ENCODE results near the gene ASB6.
A peak's percentile ranks its signal among the peaks of the same experiment; 100 is the strongest.

The ASB6 gene

DNA sequence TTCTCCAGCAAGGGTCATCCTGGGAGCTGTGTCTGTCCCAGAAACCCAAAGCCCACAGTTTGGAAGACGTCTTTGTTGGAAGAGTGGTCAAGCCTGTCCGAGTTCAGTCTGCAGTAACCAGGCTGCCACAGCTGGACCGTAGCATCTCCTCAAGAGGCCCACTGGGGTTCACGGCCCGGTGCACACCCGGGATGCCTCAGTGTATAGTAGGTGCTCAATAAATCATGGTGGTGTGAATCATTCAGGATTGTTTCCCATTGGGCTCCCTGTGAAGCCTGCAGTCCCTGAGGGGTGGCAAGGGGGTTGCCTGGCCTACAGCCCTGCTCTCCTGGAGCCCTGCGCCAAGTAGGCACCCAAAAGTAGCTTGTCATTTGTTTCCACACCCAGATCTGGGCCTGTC lies 13.2 kb upstream of the ASB6 start:
- Histone ChIP-seq H2AK5ac (ENCODE audit: low read length, severe bottlenecking) (no peak overlapping the region), H3K4me1 (ENCODE audit: control insufficient read depth, insufficient read depth, low read depth, low read length) (peaks cover 26% of the 10 kb centered on the region), H2BK15ac (ENCODE audit: low read depth, poor library complexity, severe bottlenecking) (no peak overlapping the region), H3K27ac (ENCODE audit: low read length, poor library complexity, severe bottlenecking) (no peak overlapping the region), H3K27me3 (ENCODE audit: control insufficient read depth in 1 of 2, insufficient read depth in 1 of 2, low read length in 2 of 2) (peaks cover 0 to 39% of the 10 kb centered on the region in 2 experiments), H3K9me3 (ENCODE audit: control insufficient read depth, low read length) (no peaks in the 10 kb centered on the region), H2AFZ (ENCODE audit: low read depth, low read length) (no peak overlapping the region), H3K4me2 (ENCODE audit: low read length, poor library complexity, severe bottlenecking) (no peak overlapping the region), H3K18ac (ENCODE audit: low read depth in 1 of 2, low read length in 2 of 2) (no peak overlapping the region), H2BK120ac (ENCODE audit: low read depth, low read length) (no peak overlapping the region), H3K23ac (ENCODE audit: low read length in 2 of 2) (no peak overlapping the region), H3K14ac (ENCODE audit: low read length in 2 of 2) (peak overlapping the region in 1 of 2 experiments; percentile 64), H2BK12ac (ENCODE audit: low read length in 2 of 2) (peak overlapping the region in 1 of 2 experiments; percentile 34), H3K4me3 (ENCODE audit: insufficient read depth in 1 of 2, low read depth in 1 of 2, low read length in 2 of 2) (no peak overlapping the region), H4K8ac (ENCODE audit: low read length) (no peak overlapping the region), H3K36me3 (ENCODE audit: control insufficient read depth in 1 of 2, insufficient read depth in 2 of 2, low read depth in 1 of 2, low read length in 2 of 2) (no peaks in the 10 kb centered on the region), H3K9ac (ENCODE audit: low read length) (no peak overlapping the region), H4K91ac (ENCODE audit: low read length) (no peak overlapping the region), H3K4ac (ENCODE audit: low read depth in 1 of 2, low read length in 2 of 2) (no peak overlapping the region), H2BK5ac (ENCODE audit: low read depth, low read length, poor library complexity, severe bottlenecking) (no peak overlapping the region), H3K79me1 (replicated peaks; ENCODE audit: low read length, poor library complexity, severe bottlenecking) (no peaks in the 10 kb centered on the region)
- DNase-seq: no peak
- WGBS: 93% methylated on average over 7 of the region's 7 CpGs

DNA sequence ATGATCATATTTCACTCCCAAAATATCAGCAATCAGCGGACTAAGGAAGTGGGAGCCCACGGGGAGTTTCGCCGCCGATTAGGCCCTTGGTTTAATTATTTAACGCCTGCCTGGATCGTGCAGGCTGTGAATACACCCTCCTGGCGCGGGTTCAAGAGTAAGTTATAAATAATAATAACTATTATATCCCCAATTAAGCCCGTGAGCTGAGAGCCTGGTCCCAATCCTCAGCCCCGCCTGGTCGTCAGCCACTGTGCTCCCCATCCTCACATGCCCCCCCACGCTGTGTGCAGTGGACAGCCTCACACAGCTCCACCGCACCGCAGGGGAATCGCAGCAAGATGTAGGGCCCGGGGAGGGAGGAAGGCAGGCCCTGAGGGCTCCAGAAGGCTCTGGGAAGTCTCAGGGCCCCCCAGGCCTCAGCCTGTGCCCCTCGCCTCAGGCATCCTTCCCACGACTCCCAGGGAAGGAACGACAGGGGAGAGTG lies 12.6 kb upstream of the ASB6 start:
- WGBS: 69% methylated on average over 17 of the region's 20 CpGs
- Histone ChIP-seq H3K36me3 (ENCODE audit: control insufficient read depth in 1 of 2, insufficient read depth in 2 of 2, low read depth in 1 of 2, low read length in 2 of 2) (no peaks in the 10 kb centered on the region), H3K4me2 (ENCODE audit: low read length, poor library complexity, severe bottlenecking) (peak overlapping the region; percentile 29), H3K4ac (ENCODE audit: low read depth in 1 of 2, low read length in 2 of 2) (peak overlapping the region in 1 of 2 experiments; percentile 57), H3K4me3 (ENCODE audit: insufficient read depth in 1 of 2, low read depth in 1 of 2, low read length in 2 of 2) (no peak overlapping the region), H3K14ac (ENCODE audit: low read length in 2 of 2) (peak overlapping the region in 1 of 2 experiments; percentile 36), H3K27me3 (ENCODE audit: control insufficient read depth in 1 of 2, insufficient read depth in 1 of 2, low read length in 2 of 2) (peaks cover 0 to 39% of the 10 kb centered on the region in 2 experiments), H3K9ac (ENCODE audit: low read length) (no peak overlapping the region), H2AFZ (ENCODE audit: low read depth, low read length) (no peak overlapping the region), H3K4me1 (ENCODE audit: control insufficient read depth, insufficient read depth, low read depth, low read length) (peaks cover 26% of the 10 kb centered on the region), H3K79me1 (replicated peaks; ENCODE audit: low read length, poor library complexity, severe bottlenecking) (no peaks in the 10 kb centered on the region), H3K9me3 (ENCODE audit: control insufficient read depth, low read length) (no peaks in the 10 kb centered on the region), H3K23ac (ENCODE audit: low read length in 2 of 2) (no peak overlapping the region), H2BK12ac (ENCODE audit: low read length in 2 of 2) (peak overlapping the region; percentile 28 to 82), H3K18ac (ENCODE audit: low read depth in 1 of 2, low read length in 2 of 2) (peak overlapping the region in 1 of 2 experiments; percentile 67), H2AK5ac (ENCODE audit: low read length, severe bottlenecking) (peak overlapping the region; percentile 46), H2BK120ac (ENCODE audit: low read depth, low read length) (no peak overlapping the region), H2BK15ac (ENCODE audit: low read depth, poor library complexity, severe bottlenecking) (peak overlapping the region; percentile 3), H2BK5ac (ENCODE audit: low read depth, low read length, poor library complexity, severe bottlenecking) (peak overlapping the region; percentile 75), H3K27ac (ENCODE audit: low read length, poor library complexity, severe bottlenecking) (peak overlapping the region; percentile 18), H4K91ac (ENCODE audit: low read length) (no peak overlapping the region), H4K8ac (ENCODE audit: low read length) (peak overlapping the region; percentile 45)
- DNase-seq: no peak

DNA sequence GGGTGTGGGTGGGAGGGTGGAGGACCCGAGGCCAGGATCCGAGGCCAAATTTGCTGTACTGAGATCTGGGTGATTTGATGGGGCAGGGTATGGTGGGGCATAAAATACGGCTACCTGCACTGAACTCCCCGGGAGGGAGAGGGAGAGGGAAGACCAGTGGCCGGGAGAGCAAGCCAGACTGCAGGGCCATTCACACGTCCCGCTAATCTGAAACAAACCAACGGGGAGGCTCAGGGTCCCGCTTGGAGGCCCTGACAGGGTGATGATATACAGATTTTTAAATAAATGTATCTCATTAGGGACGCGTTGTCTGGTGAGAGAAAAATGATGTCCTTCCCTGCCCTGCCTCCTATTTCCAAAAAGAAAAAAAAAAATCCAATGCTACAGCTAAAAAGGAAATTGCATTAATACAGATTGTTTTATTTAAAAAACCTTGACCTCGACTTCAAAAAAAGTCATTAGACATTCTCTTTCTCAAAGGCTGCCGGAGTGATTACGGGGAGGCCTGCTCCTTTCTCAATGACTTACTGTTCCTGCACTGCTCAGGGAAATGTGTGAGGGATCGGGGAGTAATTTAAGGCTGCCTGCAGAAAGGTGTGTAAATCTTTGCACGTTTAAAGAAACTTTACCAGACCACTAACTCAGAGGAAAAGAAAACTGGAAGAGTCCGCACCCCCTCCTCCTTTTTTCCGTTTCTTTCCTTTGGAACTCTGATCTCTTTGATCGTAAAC lies 12.0 kb upstream of the ASB6 start:
- Histone ChIP-seq H3K27me3 (ENCODE audit: control insufficient read depth in 1 of 2, insufficient read depth in 1 of 2, low read length in 2 of 2) (peaks cover 0 to 39% of the 10 kb centered on the region in 2 experiments), H4K91ac (ENCODE audit: low read length) (no peak overlapping the region), H3K14ac (ENCODE audit: low read length in 2 of 2) (no peak overlapping the region), H3K18ac (ENCODE audit: low read depth in 1 of 2, low read length in 2 of 2) (no peak overlapping the region), H3K27ac (ENCODE audit: low read length, poor library complexity, severe bottlenecking) (no peak overlapping the region), H3K36me3 (ENCODE audit: control insufficient read depth in 1 of 2, insufficient read depth in 2 of 2, low read depth in 1 of 2, low read length in 2 of 2) (no peaks in the 10 kb centered on the region), H2BK12ac (ENCODE audit: low read length in 2 of 2) (peak overlapping the region in 1 of 2 experiments; percentile 67), H2BK15ac (ENCODE audit: low read depth, poor library complexity, severe bottlenecking) (no peak overlapping the region), H3K4me1 (ENCODE audit: control insufficient read depth, insufficient read depth, low read depth, low read length) (peaks cover 26% of the 10 kb centered on the region), H2AK5ac (ENCODE audit: low read length, severe bottlenecking) (no peak overlapping the region), H2BK120ac (ENCODE audit: low read depth, low read length) (no peak overlapping the region), H3K79me1 (replicated peaks; ENCODE audit: low read length, poor library complexity, severe bottlenecking) (no peaks in the 10 kb centered on the region), H4K8ac (ENCODE audit: low read length) (no peak overlapping the region), H3K9me3 (ENCODE audit: control insufficient read depth, low read length) (no peaks in the 10 kb centered on the region), H3K4me2 (ENCODE audit: low read length, poor library complexity, severe bottlenecking) (peak overlapping the region; percentile 29), H3K23ac (ENCODE audit: low read length in 2 of 2) (no peak overlapping the region), H2BK5ac (ENCODE audit: low read depth, low read length, poor library complexity, severe bottlenecking) (no peak overlapping the region), H3K4ac (ENCODE audit: low read depth in 1 of 2, low read length in 2 of 2) (no peak overlapping the region), H3K4me3 (ENCODE audit: insufficient read depth in 1 of 2, low read depth in 1 of 2, low read length in 2 of 2) (no peak overlapping the region), H2AFZ (ENCODE audit: low read depth, low read length) (no peak overlapping the region), H3K9ac (ENCODE audit: low read length) (no peak overlapping the region)
- WGBS: 37% methylated on average over 15 of the region's 19 CpGs
- DNase-seq: no peak

DNA sequence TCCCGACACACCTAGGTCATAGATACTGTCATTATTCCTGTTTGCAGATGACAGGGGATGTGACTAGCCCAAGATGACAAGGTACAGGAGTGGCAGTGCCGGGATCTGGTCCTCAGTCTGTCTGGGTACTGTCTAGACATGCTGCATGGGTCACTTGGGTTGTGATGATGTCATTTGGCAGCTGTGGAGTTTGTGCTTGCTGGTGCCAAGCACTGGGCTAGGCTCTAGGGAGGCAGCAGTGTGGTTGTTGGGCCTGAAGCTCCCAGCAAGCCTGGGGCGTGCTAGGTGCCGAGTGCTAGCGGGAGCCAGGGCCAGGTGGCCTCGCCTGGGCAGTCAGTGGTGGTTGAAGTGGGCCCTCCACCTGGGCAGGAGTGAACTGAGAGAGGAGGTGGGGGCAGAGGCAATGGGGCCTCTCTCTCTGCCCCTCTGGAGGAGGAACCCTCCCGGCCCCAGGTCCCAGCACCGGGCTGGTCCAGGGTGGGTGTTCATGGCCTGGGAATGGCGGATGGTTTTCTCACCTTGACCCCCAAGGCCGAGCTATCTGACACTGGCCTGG lies 8.8 kb upstream of the ASB6 start:
- Histone ChIP-seq H3K9me3 (ENCODE audit: control insufficient read depth, low read length) (no peaks in the 10 kb centered on the region), H4K8ac (ENCODE audit: low read length) (no peak overlapping the region), H3K14ac (ENCODE audit: low read length in 2 of 2) (no peak overlapping the region), H3K4me3 (ENCODE audit: insufficient read depth in 1 of 2, low read depth in 1 of 2, low read length in 2 of 2) (no peak overlapping the region), H2BK12ac (ENCODE audit: low read length in 2 of 2) (peak overlapping the region in 1 of 2 experiments; percentile 45), H2BK120ac (ENCODE audit: low read depth, low read length) (no peak overlapping the region), H2BK5ac (ENCODE audit: low read depth, low read length, poor library complexity, severe bottlenecking) (no peak overlapping the region), H3K27me3 (ENCODE audit: control insufficient read depth in 1 of 2, insufficient read depth in 1 of 2, low read length in 2 of 2) (peaks cover 0 to 35% of the 10 kb centered on the region in 2 experiments), H3K4me1 (ENCODE audit: control insufficient read depth, insufficient read depth, low read depth, low read length) (peaks cover 30% of the 10 kb centered on the region), H3K4ac (ENCODE audit: low read depth in 1 of 2, low read length in 2 of 2) (no peak overlapping the region), H3K79me1 (replicated peaks; ENCODE audit: low read length, poor library complexity, severe bottlenecking) (no peaks in the 10 kb centered on the region), H2BK15ac (ENCODE audit: low read depth, poor library complexity, severe bottlenecking) (no peak overlapping the region), H3K18ac (ENCODE audit: low read depth in 1 of 2, low read length in 2 of 2) (peak overlapping the region in 1 of 2 experiments; percentile 22), H4K91ac (ENCODE audit: low read length) (no peak overlapping the region), H3K9ac (ENCODE audit: low read length) (no peak overlapping the region), H3K4me2 (ENCODE audit: low read length, poor library complexity, severe bottlenecking) (no peak overlapping the region), H3K23ac (ENCODE audit: low read length in 2 of 2) (no peak overlapping the region), H3K27ac (ENCODE audit: low read length, poor library complexity, severe bottlenecking) (no peak overlapping the region), H2AFZ (ENCODE audit: low read depth, low read length) (no peak overlapping the region), H2AK5ac (ENCODE audit: low read length, severe bottlenecking) (no peak overlapping the region), H3K36me3 (ENCODE audit: control insufficient read depth in 1 of 2, insufficient read depth in 2 of 2, low read depth in 1 of 2, low read length in 2 of 2) (no peaks in the 10 kb centered on the region)
- DNase-seq: peak; percentile 39
- 93% methylated on average over 10 of the region's 10 CpGs for WGBS

All from mesenchymal stem cell (in vitro differentiated cells and primary cell).